MCF 10A (cell line): Measurements from ENCODE around the gene TSC22D4. TPM values are rescaled to one million over a fixed set of nuclear protein-coding genes. Genes with fewer than 3 reads are reported as not detected.
"Not testable (repeated sequence)": the region's sequence is repeated elsewhere in the genome, so short reads cannot be mapped to it uniquely, and the experiment has no call there.

Experiments used
- BruUV-seq: library from RNA; stranded (reverse); fragments of 400-500 nt; replicated peaks from 2 replicates; lab custom pipeline; 2021; lab: Mats Ljungman, UMichigan
- CTCF ChIA-PET: fragments of 300-600 bp; sonication (Branson Sonifier 250); formaldehyde crosslinking; extraction: SDS; loops from one replicate; lab custom pipeline; 2021; ENCODE audit warnings: antibody characterized with exemption, inconsistent platforms; lab: Yijun Ruan, JAX
- POLR2A ChIA-PET: fragments of 300-600, 350-650 bp; sonication (Branson Sonifier 250); formaldehyde crosslinking; extraction: SDS; loops from one replicate; lab custom pipeline; 2020; ENCODE audit warnings: antibody characterized with exemption, inconsistent platforms; lab: Yijun Ruan, JAX
- DNase-seq: peaks from one replicate; pipeline ENCODE4 v3.0.0-alpha.2; 2018; ENCODE audit not compliant: unreplicated experiment
- H3K27ac Mint-ChIP-seq: one replicate; pipeline ENCODE4 v1.8.0; 2022; ENCODE audit warnings: mild to moderate bottlenecking, low read depth, mixed read lengths; ENCODE audit not compliant: unreplicated experiment
- H3K27me3 Mint-ChIP-seq: one replicate; pipeline ENCODE4 v1.8.0; 2022; ENCODE audit warnings: mixed read lengths; ENCODE audit not compliant: insufficient read depth, unreplicated experiment
- H3K36me3 Mint-ChIP-seq: one replicate; pipeline ENCODE4 v1.8.0; 2022; ENCODE audit warnings: mild to moderate bottlenecking, moderate library complexity, mixed read lengths; ENCODE audit not compliant: insufficient read depth, unreplicated experiment
- H3K4me1 Mint-ChIP-seq: one replicate; pipeline ENCODE4 v1.8.0; 2022; ENCODE audit warnings: mixed read lengths; ENCODE audit not compliant: insufficient read depth, unreplicated experiment
- H3K4me3 Mint-ChIP-seq: one replicate; pipeline ENCODE4 v1.8.0; 2022; ENCODE audit warnings: mild to moderate bottlenecking, moderate library complexity, mixed read lengths; ENCODE audit not compliant: unreplicated experiment
- H3K9me3 Mint-ChIP-seq: one replicate; pipeline ENCODE4 v1.8.0; 2022; ENCODE audit warnings: mixed read lengths; ENCODE audit not compliant: unreplicated experiment
- CTCF ChIP-seq: fragments of 200-600 bp; IDR thresholded peaks from one replicate; pipeline ENCODE4 v1.8.0; 2022; ENCODE audit warnings: antibody characterized with exemption, mild to moderate bottlenecking; ENCODE audit not compliant: unreplicated experiment
- intact Hi-C: fragments of 100-400 bp; cut with micrococcal nuclease; formaldehyde crosslinking; loops from 2 replicates; pipeline ENCODE4 v1.14.1; 2022
- total RNA-seq: library from RNA; stranded (reverse); gene quantifications from 2 replicates; pipeline ENCODE4 v1.2.3, GENCODE V29; 2022

Gene TSC22D4
- total RNA-seq, 1 experiment from 2014 or later = 36.0 TPM

- ChIA-PET CTCF (interaction anchor here (0.9 kb wide), 2 partner anchors 22 to 54 kb away, joined by 3 read pairs; no protein-coding TSS in a partner anchor), POLR2A (no interaction called here)
- H3K9me3 Mint-ChIP-seq = no peaks in the 10 kb centered on the region
- no peak for TF ChIP-seq CTCF
- BruUV-seq = no TSS peak
- H3K4me1 Mint-ChIP-seq = peaks cover 24% of the 10 kb centered on the region
- no peak overlapping the region for H3K27ac Mint-ChIP-seq
- no peak overlapping the region for H3K4me3 Mint-ChIP-seq
- intact Hi-C loops = no loop called here
- H3K36me3 Mint-ChIP-seq = no peaks in the 10 kb centered on the region
- no peak for DNase-seq
- no peaks in the 10 kb centered on the region for H3K27me3 Mint-ChIP-seq
These were observed 26.0 kb upstream of the TSC22D4 start for GRCh38 chr7:100504887-100505611.

DNA sequence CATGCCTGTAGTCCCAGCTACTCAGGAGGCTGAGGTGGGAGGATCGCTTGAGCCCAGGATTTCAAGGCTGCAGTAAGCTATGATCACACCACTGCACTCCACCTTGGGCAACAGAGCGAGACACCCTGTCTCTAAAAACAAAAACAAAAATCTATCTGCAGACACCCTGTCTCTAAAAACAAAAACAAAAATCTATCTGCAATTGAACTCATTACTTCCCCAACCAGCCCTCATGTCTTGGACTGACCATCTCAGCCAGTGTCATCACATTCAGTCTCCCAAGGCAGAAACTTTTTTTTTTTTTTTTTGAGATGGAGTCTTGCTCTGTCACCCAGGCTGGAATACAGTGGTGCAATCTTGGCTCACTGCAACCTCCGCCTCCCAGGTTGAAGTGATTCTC, 25.0 kb upstream of the TSC22D4 start:
- not testable (repeated sequence) for H3K27ac Mint-ChIP-seq, DNase-seq

GRCh38 chr7:100500743-100501142, 21.7 kb upstream of the TSC22D4 start:
- CTCF ChIA-PET, BruUV-seq, H3K4me3 Mint-ChIP-seq, POLR2A ChIA-PET, H3K4me1 Mint-ChIP-seq, H3K9me3 Mint-ChIP-seq, H3K27me3 Mint-ChIP-seq, DNase-seq, H3K36me3 Mint-ChIP-seq, H3K27ac Mint-ChIP-seq, intact Hi-C loops: not testable (repeated sequence)

More for the DNA sequence above, 25.0 kb upstream of the TSC22D4 start:
- POLR2A ChIA-PET = interaction anchor here (0.7 kb wide), 1 partner anchor 46 kb away, joined by 3 read pairs; no protein-coding TSS in a partner anchor
- H3K27me3 Mint-ChIP-seq, BruUV-seq, H3K9me3 Mint-ChIP-seq, H3K36me3 Mint-ChIP-seq, H3K4me3 Mint-ChIP-seq, intact Hi-C loops: not testable (repeated sequence)
- CTCF ChIA-PET = interaction anchor here (0.6 kb wide), 1 partner anchor 38 kb away, joined by 3 read pairs; no protein-coding TSS in a partner anchor
- peaks cover 19% of the 10 kb centered on the region for H3K4me1 Mint-ChIP-seq

GRCh38 chr7:100496509-100496908, 17.5 kb upstream of the TSC22D4 start:
- no peak overlapping the region for H3K4me3 Mint-ChIP-seq
- H3K4me1 Mint-ChIP-seq = no peaks in the 10 kb centered on the region
- ChIA-PET POLR2A (no interaction called here), CTCF (interaction anchor here (1.0 to 1.2 kb wide), 3 partner anchors 10 to 63 kb away, joined by 5 to 7 read pairs (median 6); no protein-coding TSS in a partner anchor)
- H3K9me3 Mint-ChIP-seq = no peaks in the 10 kb centered on the region
- H3K27me3 Mint-ChIP-seq = no peaks in the 10 kb centered on the region
- no TSS peak for BruUV-seq
- no peak overlapping the region for H3K27ac Mint-ChIP-seq
- no peak for DNase-seq
- intact Hi-C loops = no loop called here
- H3K36me3 Mint-ChIP-seq = peaks cover 6% of the 10 kb centered on the region
- no peak for TF ChIP-seq CTCF
